ENCODE measurements around the gene CNTNAP5. TPM values are rescaled to one million over a fixed set of nuclear protein-coding genes. Genes with fewer than 3 reads are reported as not detected.

The CNTNAP5 gene
- polyA plus RNA-seq, 1 donor: 2.2 TPM

DNA sequence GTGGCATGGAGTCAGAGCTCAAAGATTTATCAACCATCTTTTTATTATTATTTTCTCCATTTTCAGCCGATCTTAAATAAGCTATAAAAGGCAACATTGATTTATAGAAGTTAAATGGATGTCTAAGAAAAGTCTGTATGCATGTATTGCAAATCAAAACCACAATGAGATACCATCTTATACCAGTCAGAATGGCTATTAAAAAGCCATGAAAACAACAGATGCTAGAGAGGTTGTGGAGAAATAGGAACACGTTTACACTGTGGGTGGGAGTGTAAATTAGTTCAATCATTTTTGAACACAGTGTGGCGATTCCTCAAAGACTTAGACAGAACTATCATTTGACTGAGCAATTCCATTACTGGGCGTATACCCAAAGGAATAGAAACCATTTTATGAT lies 731.0 kb downstream of the CNTNAP5 start:
- Histone ChIP-seq H3K4me3 (ENCODE audit: low read length) (no peak overlapping the region), H3K27ac (ENCODE audit: low read length) (no peak overlapping the region), H3K4me1 (ENCODE audit: control insufficient read depth, insufficient read depth, low read length) (no peaks in the 10 kb centered on the region), H3K27me3 (ENCODE audit: control insufficient read depth, insufficient read depth, low read length) (no peaks in the 10 kb centered on the region), H3K9me3 (ENCODE audit: control insufficient read depth, low read depth, low read length) (no peaks in the 10 kb centered on the region), H3K36me3 (ENCODE audit: control insufficient read depth, insufficient read depth, low read length) (no peaks in the 10 kb centered on the region)
- WGBS (ENCODE audit: insufficient coverage, low lambda C conversion rate): 100% methylated on average over 1 of the region's 4 CpGs
- DNase-seq: no peak

DNA sequence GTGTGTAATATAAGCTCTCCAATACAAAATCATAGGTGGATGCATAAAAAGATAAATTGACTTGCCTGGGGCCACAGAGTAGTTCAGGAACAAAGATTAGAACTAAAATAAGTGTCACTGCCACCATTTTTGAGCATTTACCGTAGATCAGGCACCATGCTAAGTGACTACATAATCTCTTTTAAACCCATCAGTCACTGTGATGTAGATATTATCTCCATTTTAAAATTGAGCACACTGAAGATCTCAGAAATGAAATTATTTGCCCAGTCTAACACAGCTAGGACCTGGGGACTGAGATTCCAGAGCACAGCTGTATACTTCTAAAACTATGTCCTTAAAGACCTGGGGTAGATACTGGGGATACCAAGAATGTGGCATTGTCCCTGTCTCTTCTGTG lies 737.3 kb downstream of the CNTNAP5 start:
- WGBS (ENCODE audit: insufficient coverage, low lambda C conversion rate): no CpG with 5 or more reads among the region's 1 CpG
- Histone ChIP-seq H3K27me3 (ENCODE audit: control insufficient read depth, insufficient read depth, low read length) (no peaks in the 10 kb centered on the region), H3K4me1 (ENCODE audit: control insufficient read depth, insufficient read depth, low read length) (no peaks in the 10 kb centered on the region), H3K9me3 (ENCODE audit: control insufficient read depth, low read depth, low read length) (no peaks in the 10 kb centered on the region), H3K4me3 (ENCODE audit: low read length) (no peak overlapping the region), H3K36me3 (ENCODE audit: control insufficient read depth, insufficient read depth, low read length) (no peaks in the 10 kb centered on the region), H3K27ac (ENCODE audit: low read length) (no peak overlapping the region)
- no peak for DNase-seq

- no peaks in the 10 kb centered on the region for H3K27me3 ChIP-seq (ENCODE audit: control insufficient read depth, insufficient read depth, low read length)
- WGBS (ENCODE audit: insufficient coverage, low lambda C conversion rate): 100% methylated on average over 4 of the region's 9 CpGs
- H3K4me1 ChIP-seq (ENCODE audit: control insufficient read depth, insufficient read depth, low read length): no peaks in the 10 kb centered on the region
- H3K27ac ChIP-seq (ENCODE audit: low read length): no peak overlapping the region
- H3K36me3 ChIP-seq (ENCODE audit: control insufficient read depth, insufficient read depth, low read length): no peaks in the 10 kb centered on the region
- no peak for DNase-seq
- no peak overlapping the region for H3K4me3 ChIP-seq (ENCODE audit: low read length)
- H3K9me3 ChIP-seq (ENCODE audit: control insufficient read depth, low read depth, low read length): no peaks in the 10 kb centered on the region
Measured at GRCh38 chr2:124763611-124764010, 738.5 kb downstream of the CNTNAP5 start.

- 100% methylated on average over 1 of the region's 5 CpGs for WGBS (ENCODE audit: insufficient coverage, low lambda C conversion rate)
- Histone ChIP-seq H3K27me3 (ENCODE audit: control insufficient read depth, insufficient read depth, low read length) (no peaks in the 10 kb centered on the region), H3K27ac (ENCODE audit: low read length) (no peak overlapping the region), H3K4me1 (ENCODE audit: control insufficient read depth, insufficient read depth, low read length) (no peaks in the 10 kb centered on the region), H3K4me3 (ENCODE audit: low read length) (no peak overlapping the region), H3K36me3 (ENCODE audit: control insufficient read depth, insufficient read depth, low read length) (no peaks in the 10 kb centered on the region), H3K9me3 (ENCODE audit: control insufficient read depth, low read depth, low read length) (peaks cover 5% of the 10 kb centered on the region)
- DNase-seq: no peak
Measured at GRCh38 chr2:124774781-124775180, 749.7 kb downstream of the CNTNAP5 start.

DNA sequence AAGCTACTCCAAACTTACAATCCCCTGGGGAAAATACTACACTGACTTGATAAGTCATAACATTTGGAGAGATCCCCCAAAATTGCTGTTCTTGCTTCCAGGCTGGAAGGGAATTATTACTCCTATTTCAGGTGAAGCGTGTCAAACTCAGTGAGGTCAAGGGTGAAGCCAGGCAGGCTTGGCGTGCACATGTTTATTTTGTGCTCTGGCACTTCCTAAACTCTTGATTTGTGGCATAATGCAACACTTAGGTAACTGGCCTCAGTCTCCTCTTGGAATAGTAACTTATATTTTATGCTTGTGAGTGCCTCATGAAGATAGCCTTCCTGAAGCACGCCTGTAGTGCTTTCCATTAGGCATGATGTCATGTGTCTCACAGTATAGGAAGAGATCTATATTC lies 751.2 kb downstream of the CNTNAP5 start:
- no CpG with 5 or more reads among the region's 3 CpGs for WGBS (ENCODE audit: insufficient coverage, low lambda C conversion rate)
- no peaks in the 10 kb centered on the region for H3K36me3 ChIP-seq (ENCODE audit: control insufficient read depth, insufficient read depth, low read length)
- no peaks in the 10 kb centered on the region for H3K27me3 ChIP-seq (ENCODE audit: control insufficient read depth, insufficient read depth, low read length)
- no peak overlapping the region for H3K27ac ChIP-seq (ENCODE audit: low read length)
- no peaks in the 10 kb centered on the region for H3K4me1 ChIP-seq (ENCODE audit: control insufficient read depth, insufficient read depth, low read length)
- H3K9me3 ChIP-seq (ENCODE audit: control insufficient read depth, low read depth, low read length): peaks cover 5% of the 10 kb centered on the region
- H3K4me3 ChIP-seq (ENCODE audit: low read length): no peak overlapping the region
- no peak for DNase-seq

DNA sequence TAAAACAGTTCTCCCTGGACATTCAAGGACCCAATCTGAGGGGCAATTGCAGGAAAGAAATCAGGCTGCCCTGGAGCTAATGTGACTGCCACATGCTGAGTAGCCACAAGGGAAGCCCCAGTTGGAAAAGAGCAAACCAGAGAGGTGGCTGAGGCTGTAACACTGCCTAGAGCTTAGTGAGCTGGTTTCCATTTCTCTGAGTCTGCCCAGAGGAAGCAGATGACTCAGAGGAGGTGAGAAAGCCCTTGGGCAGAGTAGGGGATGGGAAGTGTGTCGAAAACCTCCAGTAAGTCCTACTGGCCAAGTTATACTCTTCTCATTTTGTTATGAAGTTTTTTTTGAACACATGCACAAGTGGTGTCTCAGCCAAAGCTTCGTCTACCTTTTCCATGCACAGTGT lies 753.0 kb downstream of the CNTNAP5 start:
- Histone ChIP-seq H3K27ac (ENCODE audit: low read length) (no peak overlapping the region), H3K27me3 (ENCODE audit: control insufficient read depth, insufficient read depth, low read length) (no peaks in the 10 kb centered on the region), H3K36me3 (ENCODE audit: control insufficient read depth, insufficient read depth, low read length) (no peaks in the 10 kb centered on the region), H3K4me1 (ENCODE audit: control insufficient read depth, insufficient read depth, low read length) (no peaks in the 10 kb centered on the region), H3K4me3 (ENCODE audit: low read length) (no peak overlapping the region), H3K9me3 (ENCODE audit: control insufficient read depth, low read depth, low read length) (no peaks in the 10 kb centered on the region)
- no CpG with 5 or more reads among the region's 2 CpGs for WGBS (ENCODE audit: insufficient coverage, low lambda C conversion rate)
- DNase-seq: no peak

DNA sequence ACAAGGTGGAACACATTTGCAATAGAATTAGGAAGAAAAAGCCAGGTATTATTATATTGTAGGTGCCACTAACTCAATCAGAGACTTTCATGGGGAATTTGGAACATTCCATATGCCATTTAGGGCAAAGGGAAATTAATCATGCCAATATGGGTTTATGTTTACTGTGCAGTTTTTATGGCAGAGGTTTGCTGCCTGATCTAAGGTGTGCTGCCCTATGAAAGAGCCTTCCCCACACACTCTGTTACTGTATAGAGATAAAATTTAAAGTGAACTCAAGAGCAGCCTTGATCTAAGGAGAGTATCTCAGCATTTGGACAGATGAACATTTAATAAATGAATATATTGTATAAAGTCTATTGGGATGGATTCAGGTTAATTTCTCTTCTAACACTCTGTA lies 771.6 kb downstream of the CNTNAP5 start:
- no peak for DNase-seq
- no peaks in the 10 kb centered on the region for H3K36me3 ChIP-seq (ENCODE audit: control insufficient read depth, insufficient read depth, low read length)
- H3K27ac ChIP-seq (ENCODE audit: low read length): no peak overlapping the region
- H3K9me3 ChIP-seq (ENCODE audit: control insufficient read depth, low read depth, low read length): no peaks in the 10 kb centered on the region
- H3K4me3 ChIP-seq (ENCODE audit: low read length): no peak overlapping the region
- no peaks in the 10 kb centered on the region for H3K4me1 ChIP-seq (ENCODE audit: control insufficient read depth, insufficient read depth, low read length)
- no peaks in the 10 kb centered on the region for H3K27me3 ChIP-seq (ENCODE audit: control insufficient read depth, insufficient read depth, low read length)

DNA sequence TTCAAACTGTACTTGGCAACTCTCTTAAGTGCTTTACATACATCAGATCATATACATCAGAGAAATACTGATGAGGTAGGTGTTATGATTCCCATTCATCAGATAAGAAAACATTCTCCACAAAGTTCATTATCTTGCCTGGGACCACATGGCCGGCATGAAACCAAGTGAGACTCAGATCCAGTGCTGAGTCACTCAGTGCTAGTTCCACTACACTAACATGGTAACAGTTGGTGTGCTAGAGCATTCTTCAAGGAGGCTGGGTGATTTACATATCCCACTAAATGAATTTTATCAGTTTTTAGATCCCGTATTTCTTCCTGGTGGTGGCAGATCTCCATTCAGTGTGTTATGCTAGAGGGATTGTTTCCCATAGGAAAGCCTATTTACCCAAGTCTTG lies 772.0 kb downstream of the CNTNAP5 start:
- H3K36me3 ChIP-seq (ENCODE audit: control insufficient read depth, insufficient read depth, low read length): no peaks in the 10 kb centered on the region
- H3K9me3 ChIP-seq (ENCODE audit: control insufficient read depth, low read depth, low read length): no peaks in the 10 kb centered on the region
- DNase-seq: no peak
- no peak overlapping the region for H3K4me3 ChIP-seq (ENCODE audit: low read length)
- no CpG with 5 or more reads among the region's 2 CpGs for WGBS (ENCODE audit: insufficient coverage, low lambda C conversion rate)
- H3K4me1 ChIP-seq (ENCODE audit: control insufficient read depth, insufficient read depth, low read length): no peaks in the 10 kb centered on the region
- no peak overlapping the region for H3K27ac ChIP-seq (ENCODE audit: low read length)
- H3K27me3 ChIP-seq (ENCODE audit: control insufficient read depth, insufficient read depth, low read length): no peaks in the 10 kb centered on the region

DNA sequence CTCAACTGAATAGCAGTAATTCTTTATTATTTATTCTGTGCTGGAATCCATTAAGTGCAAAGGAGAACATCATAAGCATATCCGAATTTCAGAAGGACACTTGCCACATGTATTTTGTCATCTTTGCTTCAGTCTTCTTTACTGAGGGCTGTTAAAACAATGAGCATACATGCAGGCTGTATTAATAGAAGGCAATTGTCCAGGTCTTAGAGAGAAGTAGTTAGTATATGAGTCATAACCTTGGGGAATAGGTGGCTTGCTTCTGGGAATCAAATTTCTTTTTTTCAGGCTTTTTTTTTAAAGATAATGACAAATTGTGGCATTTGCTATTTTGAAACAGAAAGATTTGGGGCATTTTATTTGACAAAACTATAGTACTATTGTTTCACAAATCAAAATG lies 773.5 kb downstream of the CNTNAP5 start:
- Histone ChIP-seq H3K4me3 (ENCODE audit: low read length) (no peak overlapping the region), H3K9me3 (ENCODE audit: control insufficient read depth, low read depth, low read length) (no peaks in the 10 kb centered on the region), H3K27ac (ENCODE audit: low read length) (no peak overlapping the region), H3K4me1 (ENCODE audit: control insufficient read depth, insufficient read depth, low read length) (no peaks in the 10 kb centered on the region), H3K36me3 (ENCODE audit: control insufficient read depth, insufficient read depth, low read length) (no peaks in the 10 kb centered on the region), H3K27me3 (ENCODE audit: control insufficient read depth, insufficient read depth, low read length) (no peaks in the 10 kb centered on the region)
- WGBS (ENCODE audit: insufficient coverage, low lambda C conversion rate): no CpG with 5 or more reads among the region's 1 CpG
- no peak for DNase-seq

DNA sequence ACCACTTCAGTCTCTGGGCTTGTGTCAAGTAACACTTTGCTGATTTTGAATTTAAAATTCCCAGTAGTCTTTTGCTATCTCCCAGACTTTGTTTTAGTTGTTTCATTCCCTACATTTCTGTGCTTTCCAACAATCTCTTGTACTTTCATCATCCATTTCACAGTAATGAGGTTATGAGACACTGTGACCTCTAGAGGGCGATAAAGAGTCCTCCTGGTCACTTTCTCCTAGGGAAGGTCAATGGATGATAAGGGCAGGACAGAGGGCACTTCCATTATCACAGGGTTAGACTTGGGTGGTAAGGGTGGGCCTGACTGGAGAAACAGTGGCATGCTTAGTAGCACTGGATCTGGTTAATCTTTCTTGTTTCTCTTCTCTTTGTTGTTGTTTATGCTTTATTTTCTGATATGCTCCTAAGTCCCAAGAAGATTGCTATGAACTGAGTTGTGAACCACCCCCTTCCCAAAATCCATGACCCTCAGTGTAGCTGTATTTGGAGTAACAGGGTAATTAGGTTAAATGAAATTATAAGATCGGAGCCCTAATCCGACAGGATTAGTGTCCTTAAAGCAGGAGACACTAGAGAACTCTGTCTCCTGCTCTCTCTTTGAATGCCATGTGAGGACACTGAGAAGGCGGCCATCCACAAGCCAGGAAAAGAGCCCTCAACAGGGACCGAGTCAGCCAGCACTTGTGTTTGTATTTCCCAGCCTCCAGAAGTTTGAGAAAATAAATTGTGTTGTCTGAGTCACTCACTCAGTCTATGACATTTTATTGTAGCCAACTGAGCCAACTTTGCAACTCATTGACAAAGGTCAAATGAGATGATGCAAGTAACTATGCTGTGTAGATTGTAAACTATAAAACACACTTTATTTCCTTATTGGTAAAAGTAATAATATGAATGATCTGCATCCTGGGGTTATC lies 779.2 kb downstream of the CNTNAP5 start:
- Histone ChIP-seq H3K27me3 (ENCODE audit: control insufficient read depth, insufficient read depth, low read length) (no peaks in the 10 kb centered on the region), H3K27ac (ENCODE audit: low read length) (no peak overlapping the region), H3K36me3 (ENCODE audit: control insufficient read depth, insufficient read depth, low read length) (no peaks in the 10 kb centered on the region), H3K9me3 (ENCODE audit: control insufficient read depth, low read depth, low read length) (no peaks in the 10 kb centered on the region), H3K4me1 (ENCODE audit: control insufficient read depth, insufficient read depth, low read length) (no peaks in the 10 kb centered on the region), H3K4me3 (ENCODE audit: low read length) (no peak overlapping the region)
- WGBS (ENCODE audit: insufficient coverage, low lambda C conversion rate): no CpG with 5 or more reads among the region's 5 CpGs
- peak; percentile 57 to 71 for DNase-seq

GRCh38 chr2:124805060-124805459 lies 780.0 kb downstream of the CNTNAP5 start:
- H3K4me1 ChIP-seq (ENCODE audit: control insufficient read depth, insufficient read depth, low read length): no peaks in the 10 kb centered on the region
- WGBS (ENCODE audit: insufficient coverage, low lambda C conversion rate): no CpG with 5 or more reads among the region's 3 CpGs
- no peak overlapping the region for H3K4me3 ChIP-seq (ENCODE audit: low read length)
- H3K27ac ChIP-seq (ENCODE audit: low read length): no peak overlapping the region
- H3K27me3 ChIP-seq (ENCODE audit: control insufficient read depth, insufficient read depth, low read length): no peaks in the 10 kb centered on the region
- DNase-seq: peak in 1 of 2 donors; percentile 2
- H3K9me3 ChIP-seq (ENCODE audit: control insufficient read depth, low read depth, low read length): no peaks in the 10 kb centered on the region
- no peaks in the 10 kb centered on the region for H3K36me3 ChIP-seq (ENCODE audit: control insufficient read depth, insufficient read depth, low read length)
